OCI-LY3 (cell line): ENCODE results near the gene LRP1B.

Source experiments
- H2AFZ ChIP-seq: fragments of 200-600, 300-600 bp; shearing (Covaris generic); 2 replicates; pipeline ENCODE4 v1.6.0; 2014; ENCODE audit warnings: antibody characterized with exemption, low read depth, low read length
- H3K27ac ChIP-seq: fragments of 200-600, 300-600 bp; sonication (generic); 2 replicates; pipeline ENCODE4 v1.5.1; 2014; ENCODE audit warnings: mild to moderate bottlenecking, low read length, moderate library complexity, mixed read lengths
- H3K27me3 ChIP-seq: fragments of 200-600, 300-600 bp; sonication (generic); 2 replicates; pipeline ENCODE4 v1.6.1; 2014; ENCODE audit warnings: low read depth, low read length, mixed read lengths
- H3K36me3 ChIP-seq: fragments of 200-600, 300-600 bp; sonication (generic); replicated peaks from 2 replicates; pipeline ENCODE3; 2014; ENCODE audit warnings: low read depth, low read length, mixed read lengths
- H3K4me1 ChIP-seq: fragments of 300-600, 200-600 bp; sonication (generic); 2 replicates; pipeline ENCODE4 v1.6.1; 2014; ENCODE audit warnings: low read length, mixed read lengths
- H3K4me2 ChIP-seq: fragments of 200-600, 300-600 bp; sonication (generic); 2 replicates; pipeline ENCODE4 v1.6.1; 2014; ENCODE audit warnings: low read length, mixed read lengths
- H3K4me3 ChIP-seq: fragments of 300-600, 200-600 bp; sonication (generic); 2 replicates; pipeline ENCODE4 v1.5.1; 2014; ENCODE audit warnings: antibody characterized with exemption, mild to moderate bottlenecking, low read length, moderate library complexity
- H3K79me2 ChIP-seq: fragments of 300-600, 200-600 bp; shearing (Covaris generic); 2 replicates; pipeline ENCODE4 v1.6.1; 2014; ENCODE audit warnings: mild to moderate bottlenecking, low read length, mixed read lengths
- H3K9ac ChIP-seq: fragments of 300-600, 200-600 bp; shearing (Covaris generic); 2 replicates; pipeline ENCODE4 v1.6.0; 2014; ENCODE audit warnings: mild to moderate bottlenecking, low read length, moderate library complexity
- H3K9me3 ChIP-seq: fragments of 200-600, 300-600 bp; shearing (Covaris generic); 2 replicates; pipeline ENCODE4 v1.6.1; 2014; ENCODE audit warnings: low read length, mixed read lengths; ENCODE audit not compliant: insufficient read depth
- H4K20me1 ChIP-seq: fragments of 200-600, 300-600 bp; sonication (generic); 2 replicates; pipeline ENCODE4 v1.6.1; 2016; ENCODE audit warnings: low read length, mixed read lengths; ENCODE audit not compliant: insufficient read depth
- CTCF ChIP-seq: fragments of 200-600, 300-600 bp; sonication (generic); IDR thresholded peaks from 2 replicates; pipeline ENCODE4 v1.5.1; 2014; ENCODE audit warnings: antibody characterized with exemption, low read length, low read depth
- EZH2phosphoT487 ChIP-seq: fragments of 200-600 bp; shearing (Covaris generic); IDR thresholded peaks from 2 replicates; pipeline ENCODE4 v1.6.1; 2018; ENCODE audit warnings: antibody characterized with exemption, mixed run types, low read depth

Gene LRP1B

GRCh38 chr2:141079231-141079630, 1051.6 kb downstream of the LRP1B start:
- Histone ChIP-seq H3K27me3 (no peaks in the 10 kb centered on the region), H3K4me2 (no peak overlapping the region), H3K36me3 (no peaks in the 10 kb centered on the region), H2AFZ (no peak overlapping the region), H3K9me3 (no peaks in the 10 kb centered on the region), H3K27ac (no peak overlapping the region), H3K9ac (no peak overlapping the region), H3K79me2 (no peaks in the 10 kb centered on the region), H3K4me3 (no peak overlapping the region), H4K20me1 (no peaks in the 10 kb centered on the region), H3K4me1 (no peaks in the 10 kb centered on the region)
- TF ChIP-seq CTCF (no peak), EZH2phosphoT487 (no peak)

- Histone ChIP-seq H3K79me2 (no peaks in the 10 kb centered on the region), H4K20me1 (no peaks in the 10 kb centered on the region), H3K36me3 (no peaks in the 10 kb centered on the region), H3K9ac (no peak overlapping the region), H3K9me3 (no peaks in the 10 kb centered on the region), H2AFZ (no peak overlapping the region), H3K4me2 (no peak overlapping the region), H3K4me1 (no peaks in the 10 kb centered on the region), H3K27me3 (no peaks in the 10 kb centered on the region), H3K27ac (no peak overlapping the region), H3K4me3 (no peak overlapping the region)
- TF ChIP-seq CTCF (no peak), EZH2phosphoT487 (no peak)
Measured at GRCh38 chr2:141075753-141076152, 1055.1 kb downstream of the LRP1B start.

- Histone ChIP-seq H3K4me3 (no peak overlapping the region), H3K79me2 (no peaks in the 10 kb centered on the region), H3K27me3 (no peaks in the 10 kb centered on the region), H4K20me1 (no peaks in the 10 kb centered on the region), H3K4me1 (no peaks in the 10 kb centered on the region), H3K36me3 (no peaks in the 10 kb centered on the region), H2AFZ (no peak overlapping the region), H3K9me3 (no peaks in the 10 kb centered on the region), H3K4me2 (no peak overlapping the region), H3K27ac (no peak overlapping the region), H3K9ac (no peak overlapping the region)
- no peak for TF ChIP-seq CTCF
- TF ChIP-seq EZH2phosphoT487 = no peak
Measured at GRCh38 chr2:141068053-141068682, 1062.6 kb downstream of the LRP1B start.

- Histone ChIP-seq H4K20me1 (no peaks in the 10 kb centered on the region), H3K27ac (no peak overlapping the region), H3K79me2 (no peaks in the 10 kb centered on the region), H3K36me3 (no peaks in the 10 kb centered on the region), H3K4me1 (no peaks in the 10 kb centered on the region), H3K9me3 (no peaks in the 10 kb centered on the region), H3K4me3 (no peak overlapping the region), H3K9ac (no peak overlapping the region), H3K27me3 (no peaks in the 10 kb centered on the region), H2AFZ (no peak overlapping the region), H3K4me2 (no peak overlapping the region)
- no peak for TF ChIP-seq EZH2phosphoT487
Measured at GRCh38 chr2:141065042-141065441, 1065.8 kb downstream of the LRP1B start.
